NCI-H524 treated with DMSO at 0.1 percent for 48 hours (cell line): ENCODE data around the gene TCOF1.

ENCODE experiments used
- DNase-seq: peaks from one replicate; lab custom pipeline; 2025; lab: John Stamatoyannopoulos, UW

The TCOF1 gene, protein sequence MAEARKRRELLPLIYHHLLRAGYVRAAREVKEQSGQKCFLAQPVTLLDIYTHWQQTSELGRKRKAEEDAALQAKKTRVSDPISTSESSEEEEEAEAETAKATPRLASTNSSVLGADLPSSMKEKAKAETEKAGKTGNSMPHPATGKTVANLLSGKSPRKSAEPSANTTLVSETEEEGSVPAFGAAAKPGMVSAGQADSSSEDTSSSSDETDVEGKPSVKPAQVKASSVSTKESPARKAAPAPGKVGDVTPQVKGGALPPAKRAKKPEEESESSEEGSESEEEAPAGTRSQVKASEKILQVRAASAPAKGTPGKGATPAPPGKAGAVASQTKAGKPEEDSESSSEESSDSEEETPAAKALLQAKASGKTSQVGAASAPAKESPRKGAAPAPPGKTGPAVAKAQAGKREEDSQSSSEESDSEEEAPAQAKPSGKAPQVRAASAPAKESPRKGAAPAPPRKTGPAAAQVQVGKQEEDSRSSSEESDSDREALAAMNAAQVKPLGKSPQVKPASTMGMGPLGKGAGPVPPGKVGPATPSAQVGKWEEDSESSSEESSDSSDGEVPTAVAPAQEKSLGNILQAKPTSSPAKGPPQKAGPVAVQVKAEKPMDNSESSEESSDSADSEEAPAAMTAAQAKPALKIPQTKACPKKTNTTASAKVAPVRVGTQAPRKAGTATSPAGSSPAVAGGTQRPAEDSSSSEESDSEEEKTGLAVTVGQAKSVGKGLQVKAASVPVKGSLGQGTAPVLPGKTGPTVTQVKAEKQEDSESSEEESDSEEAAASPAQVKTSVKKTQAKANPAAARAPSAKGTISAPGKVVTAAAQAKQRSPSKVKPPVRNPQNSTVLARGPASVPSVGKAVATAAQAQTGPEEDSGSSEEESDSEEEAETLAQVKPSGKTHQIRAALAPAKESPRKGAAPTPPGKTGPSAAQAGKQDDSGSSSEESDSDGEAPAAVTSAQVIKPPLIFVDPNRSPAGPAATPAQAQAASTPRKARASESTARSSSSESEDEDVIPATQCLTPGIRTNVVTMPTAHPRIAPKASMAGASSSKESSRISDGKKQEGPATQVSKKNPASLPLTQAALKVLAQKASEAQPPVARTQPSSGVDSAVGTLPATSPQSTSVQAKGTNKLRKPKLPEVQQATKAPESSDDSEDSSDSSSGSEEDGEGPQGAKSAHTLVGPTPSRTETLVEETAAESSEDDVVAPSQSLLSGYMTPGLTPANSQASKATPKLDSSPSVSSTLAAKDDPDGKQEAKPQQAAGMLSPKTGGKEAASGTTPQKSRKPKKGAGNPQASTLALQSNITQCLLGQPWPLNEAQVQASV (N-terminal part only)

DNA sequence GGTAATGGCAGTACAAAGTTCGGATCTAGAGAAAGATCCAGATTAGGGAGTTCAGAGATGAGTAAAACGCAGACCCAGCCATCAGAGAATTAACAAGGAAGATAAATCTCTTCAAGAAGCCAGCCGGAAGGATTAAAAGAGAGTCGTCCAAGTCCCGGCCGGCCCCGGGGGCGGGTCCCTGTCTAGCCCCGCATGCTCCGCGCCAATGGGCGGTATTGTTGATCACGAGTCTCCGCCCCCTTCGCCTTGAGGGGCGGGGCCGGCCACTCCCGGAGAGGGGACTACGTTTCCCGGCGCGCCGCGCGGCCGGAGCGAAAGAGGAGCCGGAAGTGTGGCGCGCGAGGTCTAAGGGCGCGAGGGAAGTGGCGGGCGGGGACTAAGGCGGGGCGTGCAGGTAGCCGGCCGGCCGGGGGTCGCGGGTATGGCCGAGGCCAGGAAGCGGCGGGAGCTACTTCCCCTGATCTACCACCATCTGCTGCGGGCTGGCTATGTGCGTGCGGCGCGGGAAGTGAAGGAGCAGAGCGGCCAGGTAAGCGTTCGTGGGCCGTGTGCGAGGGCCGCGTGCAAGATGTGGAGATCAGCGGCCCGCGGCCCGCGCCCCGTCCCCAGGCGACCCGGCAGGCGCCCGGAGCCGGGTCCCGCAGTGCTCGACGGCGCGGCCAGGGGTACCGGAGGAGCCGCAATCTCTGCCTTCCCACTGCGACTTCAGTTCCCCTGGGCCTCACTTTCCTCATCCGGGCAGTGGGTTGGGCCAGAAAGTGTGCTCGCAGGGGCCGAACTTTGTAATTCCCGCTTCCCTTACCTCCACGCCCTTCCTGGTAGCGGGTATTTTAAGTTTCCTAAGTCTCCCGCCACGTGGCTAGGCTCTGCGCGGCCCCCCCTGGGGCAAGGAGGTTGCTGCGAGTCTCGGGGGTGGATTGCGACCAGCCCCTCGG is at the start of gene TCOF1:
TSS of gene TCOF1 (plus strand) at position 372 of the 935 bp plus-strand sequence. CDS start at position 422, 50 bp downstream.
- DNase-seq: peak; percentile 80

DNA sequence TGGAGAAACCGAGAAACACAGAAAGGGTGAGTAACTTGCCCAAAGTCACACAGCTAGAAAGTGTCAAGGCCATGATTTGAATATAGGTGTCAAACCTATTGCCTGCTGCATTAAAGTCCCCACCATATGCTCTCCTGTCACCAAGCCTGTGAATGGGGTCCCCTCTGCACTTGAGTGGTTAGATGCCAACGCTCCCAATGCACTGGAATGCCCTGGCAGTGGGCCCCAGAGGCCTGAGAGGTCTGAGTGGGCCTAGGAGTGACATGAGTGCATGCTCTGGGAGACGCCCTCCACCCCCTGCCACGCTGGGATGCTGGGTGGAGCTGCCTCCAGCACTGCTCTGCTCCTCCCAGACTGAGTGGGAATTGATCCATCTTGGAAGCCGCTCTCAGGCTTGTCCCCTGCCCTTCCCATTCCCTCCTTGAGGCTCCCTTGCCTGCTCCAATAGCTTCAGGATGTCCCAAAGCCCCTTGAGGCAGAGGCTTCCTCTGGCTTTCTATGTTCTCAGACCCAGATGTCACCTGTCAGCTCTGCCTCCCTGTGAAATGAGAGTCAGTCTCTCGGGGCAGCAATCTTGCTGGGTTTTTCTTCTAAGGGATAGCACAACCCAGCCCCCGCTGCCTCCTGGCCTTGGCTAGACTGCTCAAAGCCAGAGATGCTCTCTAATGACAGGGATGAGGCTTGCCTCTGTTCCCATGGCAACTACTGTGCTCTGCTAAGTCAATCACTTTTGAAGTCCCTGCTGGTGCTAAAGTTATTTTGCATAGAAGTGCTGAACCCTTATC is 48.2 kb upstream of the TCOF1 start:
- DNase-seq: no peak

- no peak for DNase-seq
These were observed 47.6 kb upstream of the TCOF1 start for GRCh38 chr5:150309886-150310239.

DNA sequence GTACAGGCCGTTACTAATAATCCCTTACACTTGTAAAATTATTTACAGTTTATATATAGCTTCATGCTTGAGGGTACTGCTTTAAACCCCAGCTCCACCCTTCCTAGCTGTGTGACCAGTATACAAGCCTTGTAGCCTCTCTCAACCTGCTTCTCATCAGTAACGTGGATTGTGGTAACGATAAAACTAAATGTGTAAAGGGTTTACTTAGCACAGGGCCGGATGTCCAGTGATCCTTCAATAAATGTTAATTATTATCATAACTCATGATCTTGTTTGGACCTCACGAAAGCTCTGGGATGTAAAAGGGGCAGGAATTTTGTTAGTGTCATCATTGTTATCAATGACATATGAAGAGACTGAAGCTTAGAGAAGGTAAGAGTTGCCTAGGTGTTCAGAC is 47.3 kb upstream of the TCOF1 start:
- no peak for DNase-seq

DNA sequence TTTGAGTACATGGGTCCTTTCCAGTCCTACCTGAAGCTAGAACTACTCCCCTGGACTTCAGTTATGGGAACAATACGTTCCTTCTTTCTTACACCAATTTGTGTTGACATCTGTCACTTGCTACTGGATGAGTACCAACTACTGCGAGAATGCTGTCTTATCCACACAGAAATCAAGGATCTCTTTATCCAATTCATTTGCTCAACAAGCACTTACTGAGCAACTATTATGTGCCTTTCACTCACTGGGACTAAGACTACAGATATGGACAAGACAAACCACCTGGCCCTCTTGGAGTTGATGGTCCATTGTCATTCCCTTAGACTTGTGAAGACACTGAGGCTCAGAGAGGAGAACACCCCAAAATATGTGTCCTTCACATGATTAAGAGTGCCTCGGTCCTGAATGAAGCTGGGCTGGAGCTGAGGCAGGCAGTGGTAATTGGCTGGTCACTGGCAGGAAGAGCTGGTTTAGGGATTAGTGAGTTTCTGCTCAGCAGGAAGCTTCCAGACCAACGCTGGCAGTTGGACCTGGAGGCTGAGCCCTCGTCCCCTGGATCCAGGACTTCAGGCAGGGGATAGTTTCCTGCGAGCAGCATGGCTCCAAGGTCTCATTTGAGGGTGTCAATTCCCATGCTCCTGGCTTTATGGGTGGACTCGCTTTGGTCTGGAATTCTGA is 46.3 kb upstream of the TCOF1 start:
- DNase-seq: no peak

- no peak for DNase-seq
These were observed 45.0 kb upstream of the TCOF1 start for GRCh38 chr5:150312518-150312917.

DNA sequence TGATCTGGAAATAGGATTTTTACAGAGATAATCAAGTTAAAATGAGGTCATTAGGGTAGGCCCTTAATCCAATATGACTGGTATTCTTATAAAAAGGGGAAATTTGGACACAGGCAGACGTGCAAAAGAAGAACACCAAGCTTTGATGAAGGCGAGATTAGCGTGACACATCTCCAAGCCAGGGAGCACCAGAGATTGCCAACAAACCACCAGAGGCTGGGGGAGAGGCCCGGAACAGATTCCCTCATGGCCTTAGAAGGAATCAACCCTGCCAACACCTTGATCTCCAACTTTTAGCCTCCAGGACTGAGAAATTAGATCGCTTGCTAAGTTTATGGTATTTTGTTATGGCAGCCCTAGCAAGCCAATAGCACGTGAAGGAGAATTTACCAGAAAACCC is 44.0 kb upstream of the TCOF1 start:
- DNase-seq: no peak

GRCh38 chr5:150313921-150314716 is 43.4 kb upstream of the TCOF1 start:
- DNase-seq: no peak

DNA sequence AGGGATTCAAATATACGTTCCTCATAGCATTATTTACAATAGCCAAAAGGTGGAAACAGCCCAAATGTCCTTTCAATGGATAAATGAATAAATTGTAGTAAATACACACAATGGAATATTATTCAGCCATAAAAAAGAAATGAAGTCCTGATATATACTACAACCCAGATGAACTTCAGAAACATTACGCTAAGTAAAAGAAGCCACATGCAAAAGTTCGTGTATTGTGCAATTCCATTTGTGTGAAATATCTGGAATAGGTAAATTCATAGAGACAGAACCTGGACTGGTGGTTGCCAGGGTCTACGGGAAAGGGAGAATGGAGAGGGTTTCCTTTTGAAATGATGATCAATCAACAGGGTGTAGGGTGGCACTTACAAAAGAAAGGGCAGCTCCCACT is 42.3 kb upstream of the TCOF1 start:
- no peak for DNase-seq

GRCh38 chr5:150316320-150316719 is 41.2 kb upstream of the TCOF1 start:
- no peak for DNase-seq

DNA sequence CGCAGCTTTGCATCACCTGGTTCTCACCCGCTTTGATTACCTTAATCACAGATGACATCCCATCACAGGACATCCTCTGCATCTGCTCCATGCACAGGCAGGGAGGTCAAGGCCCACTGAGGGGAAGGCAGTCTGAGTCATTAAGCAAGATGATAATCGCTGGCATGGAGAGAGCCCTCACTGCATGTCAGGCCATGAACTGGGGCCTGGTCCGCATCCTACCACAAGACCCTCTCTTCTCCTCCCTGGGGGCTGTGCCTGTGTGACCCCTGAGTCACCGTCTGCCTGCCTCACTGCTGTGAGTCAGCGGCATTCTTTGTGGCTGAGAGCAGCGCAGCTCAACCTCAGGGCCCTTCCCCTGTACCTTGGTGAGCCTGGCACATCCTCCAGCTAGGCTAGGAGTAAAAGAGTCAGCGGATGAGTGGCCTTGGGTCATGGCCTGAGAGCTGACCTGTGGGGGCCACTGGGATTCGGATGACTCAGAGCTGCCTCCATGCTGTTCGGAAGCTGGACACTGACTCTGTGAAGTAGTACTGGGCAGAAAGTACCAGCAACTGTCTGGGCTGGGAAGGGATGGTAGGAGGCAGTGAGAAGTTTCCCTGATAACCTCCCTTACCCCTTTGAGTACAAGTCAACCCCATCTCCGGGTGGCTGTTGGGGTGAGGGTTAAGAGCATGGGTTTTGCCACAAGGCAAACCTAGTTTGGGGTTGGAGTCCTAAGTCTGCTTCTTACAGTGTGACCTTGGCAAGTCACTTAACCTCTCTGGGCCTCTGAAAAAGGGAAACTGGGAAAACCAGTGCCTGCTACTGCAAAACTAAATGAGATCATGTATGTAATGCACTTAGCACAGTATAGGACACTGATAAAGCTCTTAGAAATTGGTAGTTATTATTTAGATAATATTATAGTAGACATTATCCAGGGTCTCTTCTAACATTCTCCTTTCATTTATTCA is 40.2 kb upstream of the TCOF1 start:
- no peak for DNase-seq

DNA sequence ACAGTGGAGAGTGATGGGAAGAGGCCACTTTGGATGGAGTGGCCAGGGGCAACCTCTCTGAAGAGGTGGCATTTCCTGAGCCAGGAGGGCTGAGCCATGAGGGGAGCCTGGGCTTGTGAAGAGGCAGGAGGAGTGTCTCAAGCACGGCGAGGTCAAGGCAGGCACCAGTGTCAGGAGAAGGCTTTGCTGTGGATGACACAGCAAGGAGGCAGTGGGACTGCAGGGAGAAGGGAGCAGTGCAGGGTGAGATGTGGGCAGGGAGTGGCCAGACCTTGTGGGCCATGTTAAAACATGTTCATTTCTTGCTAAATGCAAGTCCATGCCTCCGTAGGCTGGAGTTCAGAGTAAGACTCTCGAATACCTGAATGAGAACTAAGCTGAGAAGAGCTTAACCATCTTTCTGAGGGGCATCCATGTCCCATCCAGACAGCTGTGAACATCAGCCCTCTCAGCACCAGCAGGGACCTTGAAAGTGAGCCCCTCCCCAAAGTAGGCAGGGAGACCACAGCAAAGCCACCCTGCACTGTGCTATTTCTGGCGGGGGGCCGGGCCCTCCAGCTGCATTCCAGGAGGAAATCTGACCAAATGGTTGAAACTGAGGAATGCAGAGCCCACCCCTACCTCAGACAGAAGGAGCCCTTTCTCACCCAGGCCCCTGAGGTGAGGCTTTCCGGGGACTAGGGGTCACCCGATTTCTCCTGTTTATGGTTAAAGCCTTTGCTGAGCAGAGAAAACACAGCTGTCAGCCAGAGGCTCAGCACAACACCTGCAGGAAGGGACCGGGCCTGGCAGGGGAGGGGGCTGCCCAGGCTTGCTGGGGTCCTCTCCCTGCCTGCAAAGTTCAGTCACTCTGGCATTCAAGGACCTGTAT is 38.6 kb upstream of the TCOF1 start:
- DNase-seq: no peak

- no peak for DNase-seq
These were observed 38.1 kb upstream of the TCOF1 start for GRCh38 chr5:150319484-150319790.

- no peak for DNase-seq
These were observed 37.4 kb upstream of the TCOF1 start for GRCh38 chr5:150320044-150320613.

DNA sequence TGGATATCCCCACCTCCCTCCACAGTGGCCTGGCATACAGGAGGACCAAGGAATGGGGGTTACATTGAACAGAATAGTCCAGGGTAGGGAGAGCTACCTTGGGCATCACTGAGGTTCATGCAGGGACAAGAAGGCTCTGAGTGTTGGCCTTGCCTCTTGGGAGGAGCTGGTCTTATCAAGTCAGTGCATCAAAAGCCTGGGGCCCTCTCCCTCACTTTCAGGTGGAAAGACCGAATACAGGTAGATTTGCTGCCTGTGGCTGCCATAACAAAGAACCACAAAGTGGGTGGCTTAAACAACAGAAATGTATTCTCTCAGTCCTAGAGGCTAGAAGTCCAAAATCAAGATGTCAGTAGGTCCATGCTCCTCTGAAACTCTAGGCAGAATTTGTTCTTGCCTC is 36.3 kb upstream of the TCOF1 start:
- DNase-seq: no peak

- no peak for DNase-seq
These were observed 35.7 kb upstream of the TCOF1 start for GRCh38 chr5:150321784-150322183.

DNA sequence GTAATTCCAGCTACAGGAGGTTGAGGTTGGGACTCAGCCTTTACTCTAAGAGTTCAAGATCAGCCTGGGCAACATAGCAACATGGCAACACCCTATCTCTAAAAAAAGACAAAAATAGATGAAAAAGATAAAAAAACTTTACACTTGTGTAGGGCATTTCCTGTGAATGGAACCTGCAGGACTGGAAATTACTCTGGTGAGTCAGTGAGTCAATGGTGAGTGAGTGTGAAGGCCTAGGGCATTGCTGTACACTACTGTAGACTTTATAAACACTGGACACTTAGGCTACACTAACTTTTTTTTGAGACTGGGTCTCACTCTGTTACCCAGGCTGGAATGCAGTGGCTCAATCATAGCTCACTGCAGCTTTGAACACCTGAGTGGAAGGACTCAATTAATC is 35.3 kb upstream of the TCOF1 start:
- no peak for DNase-seq
